Mesodermal cell (in vitro differentiated cells): Measurements from ENCODE around the gene TKTL1.
"Not testable (repeated sequence)": the region's sequence is repeated elsewhere in the genome, so short reads cannot be mapped to it uniquely, and the experiment has no call there.

Experiments used
- H3K27ac ChIP-seq: 2 replicates; pipeline ENCODE4 v1.7.0; 2013; ENCODE audit warnings: mild to moderate bottlenecking, low read depth, low read length, moderate library complexity; ENCODE audit not compliant: severe bottlenecking
- H3K36me3 ChIP-seq: 2 replicates; pipeline ENCODE4 v1.7.1; 2013; ENCODE audit warnings: mild to moderate bottlenecking, low read length, moderate library complexity; ENCODE audit not compliant: control insufficient read depth, insufficient read depth
- H3K4me1 ChIP-seq: one replicate; pipeline ENCODE4 v1.7.1; 2013; ENCODE audit warnings: mild to moderate bottlenecking, low read length; ENCODE audit not compliant: insufficient read depth, control insufficient read depth, poor library complexity, severe bottlenecking
- H3K4me3 ChIP-seq: 2 replicates; pipeline ENCODE4 v1.7.0; 2013; ENCODE audit warnings: low read length, control low read depth, mild to moderate bottlenecking; ENCODE audit not compliant: insufficient read depth, poor library complexity, severe bottlenecking; ENCODE audit errors: extremely low read depth
- H3K9me3 ChIP-seq: 2 replicates; pipeline ENCODE4 v1.7.1; 2013; ENCODE audit warnings: mild to moderate bottlenecking, low read length, moderate library complexity; ENCODE audit not compliant: control insufficient read depth
- WGBS, 2 experiments: methylation state at CpG; one replicate each; pipeline ENCODE4 v1.1.5; 2013; ENCODE audit warnings: missing lambda C conversion rate in 2 of 2; ENCODE audit not compliant: insufficient coverage in 2 of 2; 5-methylcytosine and 5-hydroxymethylcytosine counted together

The TKTL1 gene

DNA sequence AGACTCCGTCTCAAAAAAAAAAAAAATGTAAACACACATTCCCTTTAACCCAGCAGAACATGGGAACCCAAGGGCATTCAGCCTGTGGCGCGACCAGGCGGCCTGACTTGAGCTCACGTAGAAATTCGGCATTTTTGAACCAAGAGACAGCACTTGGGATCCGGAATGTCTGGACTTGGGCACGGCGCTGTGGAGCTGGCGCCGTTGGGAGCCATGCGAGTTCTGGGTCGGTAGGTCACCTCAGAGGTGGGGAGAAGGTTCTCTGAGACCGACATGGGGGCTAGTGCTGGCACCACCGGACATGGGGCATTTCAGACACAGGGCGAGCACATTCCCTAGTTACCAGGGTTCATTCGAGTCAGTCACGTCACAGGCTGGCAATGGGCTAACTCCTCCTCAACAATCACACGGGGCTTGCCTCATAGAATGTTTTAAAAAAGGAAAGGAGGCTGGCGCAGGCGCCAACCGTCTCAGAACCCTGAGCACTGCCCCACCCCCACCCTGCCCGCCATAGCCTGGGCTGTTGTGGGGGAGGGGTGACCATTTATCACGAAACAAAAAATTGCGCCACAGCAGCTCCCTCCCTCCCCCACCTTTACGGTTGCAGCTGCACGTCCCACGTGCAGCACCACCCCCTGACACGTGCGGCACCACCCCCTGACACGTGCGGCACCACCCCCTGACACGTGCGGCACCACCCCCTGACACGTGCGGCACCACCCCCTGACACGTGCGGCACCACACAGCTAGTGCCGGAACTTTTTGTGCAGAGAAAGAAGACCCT lies 612 bp upstream of the TKTL1 start, which contains the start of gene TEX28:
TSS of gene TEX28 (minus strand) at position 334 of the 784 bp plus-strand sequence. CDS start 3,007 bp downstream, outside the sequence.
- no peaks in the 10 kb centered on the region for H3K4me1 ChIP-seq
- H3K27ac ChIP-seq: no peak within 1 kb of the TSS
- H3K4me3 ChIP-seq: no peak within 1 kb of the TSS
- 93 to 96% methylated on average over 5 to 14 of the region's 39 CpGs for WGBS, 2 experiments
- no peaks in the 10 kb centered on the region for H3K36me3 ChIP-seq
- H3K9me3 ChIP-seq: no peaks in the 10 kb centered on the region

GRCh38 chrX:154296731-154297130 lies 1.1 kb downstream of the TKTL1 start:
- H3K36me3 ChIP-seq: no peaks in the 10 kb centered on the region
- H3K9me3 ChIP-seq: no peaks in the 10 kb centered on the region
- H3K4me1 ChIP-seq: no peaks in the 10 kb centered on the region
- no peak overlapping the region for H3K27ac ChIP-seq
- WGBS, 2 experiments: 90 to 96% methylated on average over 18 of the region's 18 CpGs
- H3K4me3 ChIP-seq: no peak overlapping the region

DNA sequence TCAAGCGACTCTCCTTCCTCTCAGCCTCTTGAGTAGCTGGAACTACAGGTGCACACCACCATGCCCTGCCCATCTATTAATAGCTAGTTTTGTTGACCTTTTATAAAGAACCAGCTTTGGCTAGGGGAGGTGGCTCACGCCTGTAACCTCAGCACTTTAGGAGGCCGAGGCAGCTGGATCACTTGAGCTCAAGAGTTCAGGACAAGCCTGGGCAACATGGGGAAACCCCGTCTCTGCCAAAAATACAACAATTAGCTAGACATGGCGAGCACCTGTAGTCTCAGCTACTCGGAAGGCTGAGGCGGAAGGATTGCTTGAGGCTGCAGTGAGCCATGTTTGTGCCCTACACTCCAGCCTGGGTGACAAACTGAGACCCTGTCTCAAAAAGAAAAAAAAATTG lies 2.7 kb downstream of the TKTL1 start:
- Histone ChIP-seq H3K4me3 (no peak overlapping the region), H3K36me3 (no peaks in the 10 kb centered on the region), H3K4me1 (no peaks in the 10 kb centered on the region), H3K27ac (no peak overlapping the region), H3K9me3 (no peaks in the 10 kb centered on the region)
- WGBS, 2 experiments: 83 to 92% methylated on average over 2 to 4 of the region's 7 CpGs

DNA sequence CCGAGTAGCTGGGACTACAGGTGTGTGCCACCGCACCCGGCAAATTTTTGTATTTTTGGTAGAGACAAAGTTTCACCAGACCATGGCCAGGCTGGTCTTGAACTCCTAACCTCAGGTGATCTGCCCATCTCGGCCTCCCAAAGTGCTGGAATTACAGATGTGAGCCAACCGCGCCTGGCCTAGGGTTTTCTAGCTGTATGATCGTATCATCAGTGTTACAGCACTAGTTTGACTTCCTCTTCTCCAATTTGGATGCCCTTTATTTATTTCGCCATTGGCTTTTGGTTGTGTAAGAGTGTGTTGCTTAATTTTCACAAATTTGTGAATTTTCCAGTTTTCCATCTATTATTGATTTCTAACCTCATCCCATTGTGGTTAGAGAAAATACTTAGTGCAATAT lies 5.2 kb downstream of the TKTL1 start:
- H3K36me3 ChIP-seq: no peaks in the 10 kb centered on the region
- H3K4me1 ChIP-seq: peaks cover 4% of the 10 kb centered on the region
- H3K4me3 ChIP-seq: no peak overlapping the region
- H3K9me3 ChIP-seq: no peaks in the 10 kb centered on the region
- no peak overlapping the region for H3K27ac ChIP-seq
- WGBS, 2 experiments: 86 to 100% methylated on average over 1 to 4 of the region's 8 CpGs

DNA sequence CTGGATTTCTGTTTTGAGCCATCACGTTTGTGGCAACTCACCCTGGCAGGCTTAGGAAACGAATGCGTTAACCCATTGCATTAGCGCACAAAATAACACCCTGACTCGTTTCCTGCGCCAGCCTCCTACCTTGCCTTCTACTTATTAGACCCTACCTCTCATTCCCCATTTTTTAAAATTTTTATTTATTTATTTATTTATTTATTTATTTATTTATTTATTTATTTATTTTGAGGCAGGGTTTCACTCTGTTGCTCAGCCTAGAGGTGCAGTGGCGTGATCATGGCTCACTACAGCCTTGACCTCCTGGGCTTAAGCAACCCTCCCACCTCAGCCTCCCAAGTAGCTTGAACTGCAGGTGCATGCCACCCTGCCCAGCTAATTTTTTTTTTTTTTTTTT lies 7.4 kb downstream of the TKTL1 start:
- H3K27ac ChIP-seq, H3K36me3 ChIP-seq, H3K4me1 ChIP-seq, H3K4me3 ChIP-seq, H3K9me3 ChIP-seq: not testable (repeated sequence)
- 71 to 100% methylated on average over 1 to 3 of the region's 7 CpGs for WGBS, 2 experiments

- no peak overlapping the region for H3K4me3 ChIP-seq
- no peaks in the 10 kb centered on the region for H3K36me3 ChIP-seq
- WGBS, 2 experiments: 80 to 100% methylated on average over 4 to 6 of the region's 8 CpGs
Observed at GRCh38 chrX:154303476-154303875, 7.9 kb downstream of the TKTL1 start.

DNA sequence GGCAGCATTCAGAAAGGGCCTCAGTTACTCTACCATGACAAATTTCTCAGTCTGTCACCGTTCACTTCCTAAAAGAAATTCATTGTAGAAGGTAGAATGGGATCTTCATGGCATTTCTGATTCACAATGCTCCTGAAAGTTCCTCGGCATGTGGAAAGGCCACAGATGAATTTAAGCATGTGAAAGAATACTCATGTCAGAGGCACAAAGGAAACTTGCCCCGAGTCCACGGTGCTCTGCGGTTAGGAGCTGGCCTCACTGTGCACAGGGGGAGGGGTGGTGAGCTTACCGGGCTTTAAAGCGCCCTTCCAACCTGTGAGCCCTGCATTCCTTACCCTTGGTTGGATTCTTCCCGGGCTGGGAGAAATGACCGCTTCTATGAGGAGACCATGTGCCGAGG lies 9.3 kb downstream of the TKTL1 start:
- WGBS, 2 experiments: 74% methylated on average over 3 of the region's 10 CpGs; no CpG with 5 or more reads in 1 of the 2 experiments
- Histone ChIP-seq H3K36me3 (no peaks in the 10 kb centered on the region), H3K4me1 (peaks cover 4% of the 10 kb centered on the region), H3K27ac (no peak overlapping the region), H3K4me3 (no peak overlapping the region), H3K9me3 (no peaks in the 10 kb centered on the region)

More at GRCh38 chrX:154303476-154303875, 7.9 kb downstream of the TKTL1 start:
- Histone ChIP-seq H3K27ac (no peak overlapping the region), H3K4me1 (peaks cover 4% of the 10 kb centered on the region), H3K9me3 (no peaks in the 10 kb centered on the region)

- H3K9me3 ChIP-seq: no peaks in the 10 kb centered on the region
- 98 to 100% methylated on average over 3 to 6 of the region's 11 CpGs for WGBS, 2 experiments
- H3K4me1 ChIP-seq: peaks cover 4% of the 10 kb centered on the region
- no peak overlapping the region for H3K27ac ChIP-seq
- H3K36me3 ChIP-seq: no peaks in the 10 kb centered on the region
- no peak overlapping the region for H3K4me3 ChIP-seq
Observed at GRCh38 chrX:154305541-154306205, 10.1 kb downstream of the TKTL1 start.

DNA sequence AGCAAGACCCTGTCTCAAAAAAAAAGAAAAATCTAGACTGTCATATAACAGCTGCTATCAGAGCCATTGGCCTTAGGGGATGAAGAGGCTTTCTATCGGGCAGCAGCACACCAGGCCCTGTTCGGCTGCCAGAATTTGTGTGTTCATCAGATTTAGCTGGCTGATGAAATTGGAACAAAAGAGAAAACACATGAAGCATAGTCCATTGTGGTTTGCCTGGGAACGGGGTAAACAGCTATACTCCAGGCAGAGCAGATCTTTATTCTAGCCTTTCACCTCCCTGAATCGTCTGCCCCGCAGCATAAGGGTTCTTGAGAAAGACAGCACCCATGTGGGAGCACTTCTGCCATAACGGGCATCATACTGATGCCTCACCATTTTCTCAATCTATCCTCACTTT lies 11.6 kb downstream of the TKTL1 start:
- WGBS, 2 experiments: 97 to 100% methylated on average over 3 to 4 of the region's 6 CpGs
- Histone ChIP-seq H3K27ac (no peak overlapping the region), H3K4me1 (peaks cover 4% of the 10 kb centered on the region), H3K9me3 (no peaks in the 10 kb centered on the region), H3K4me3 (no peak overlapping the region), H3K36me3 (no peaks in the 10 kb centered on the region)

GRCh38 chrX:154308108-154308946 lies 12.7 kb downstream of the TKTL1 start:
- H3K4me3 ChIP-seq: no peak overlapping the region
- no peaks in the 10 kb centered on the region for H3K36me3 ChIP-seq
- peaks cover 4% of the 10 kb centered on the region for H3K4me1 ChIP-seq
- WGBS, 2 experiments: 58% methylated on average over 6 of the region's 9 CpGs; no CpG with 5 or more reads in 1 of the 2 experiments
- H3K9me3 ChIP-seq: no peaks in the 10 kb centered on the region
- no peak overlapping the region for H3K27ac ChIP-seq
